Liver (tissue), 9 donors: ENCODE measurements around the gene C11orf86. TPM values are rescaled to one million over a fixed set of nuclear protein-coding genes. Genes with fewer than 3 reads are reported as not detected.
A peak's percentile ranks its signal among the peaks of the same experiment; 100 is the strongest.

Experiments used
- DNase-seq: peaks from one replicate; pipeline ENCODE4 v3.0.0-alpha.2; 2017; ENCODE audit warnings: low spot score
- H3K27ac ChIP-seq, 2 donors: one replicate each; pipeline ENCODE4 v1.7.0; 2013; ENCODE audit warnings: inconsistent platforms in 2 of 2, low read length in 2 of 2, control low read depth in 1 of 2, low read depth in 1 of 2, mild to moderate bottlenecking in 1 of 2
- H3K27me3 ChIP-seq, 4 donors: one replicate each; pipeline versions ENCODE4 v1.6.1 to v1.7.0; 2013; ENCODE audit warnings: low read length in 3 of 4, inconsistent platforms in 1 of 4, mild to moderate bottlenecking in 1 of 4, moderate library complexity in 1 of 4; ENCODE audit not compliant: control insufficient read depth in 4 of 4, insufficient read depth in 4 of 4
- H3K36me3 ChIP-seq, 4 donors: one replicate each; pipeline versions ENCODE4 v1.6.1 to v1.7.0; 2013; ENCODE audit warnings: low read length in 3 of 4, mild to moderate bottlenecking in 3 of 4, low read depth in 1 of 4, moderate library complexity in 1 of 4; ENCODE audit not compliant: control insufficient read depth in 4 of 4, insufficient read depth in 3 of 4
- H3K4me1 ChIP-seq, 4 donors: one replicate each; pipeline versions ENCODE4 v1.6.1 to v1.7.0; 2013; ENCODE audit warnings: low read length in 3 of 4, mild to moderate bottlenecking in 3 of 4, moderate library complexity in 1 of 4; ENCODE audit not compliant: control insufficient read depth in 4 of 4, insufficient read depth in 4 of 4
- H3K4me3 ChIP-seq, 3 donors: one replicate each; pipeline versions ENCODE4 v1.6.1 to v1.7.0; 2013; ENCODE audit warnings: low read length in 3 of 3, control low read depth in 1 of 3, low read depth in 1 of 3, mild to moderate bottlenecking in 1 of 3
- H3K9ac ChIP-seq, 2 donors: one replicate each; pipeline ENCODE4 v1.7.0; 2013; ENCODE audit warnings: low read length in 2 of 2, mild to moderate bottlenecking in 2 of 2, moderate library complexity in 2 of 2, control low read depth in 1 of 2, low read depth in 1 of 2
- H3K9me3 ChIP-seq, 4 donors: one replicate each; pipeline versions ENCODE4 v1.6.1 to v1.7.0; 2013; ENCODE audit warnings: low read length in 3 of 4; ENCODE audit not compliant: control insufficient read depth in 4 of 4
- FOXA1 ChIP-seq: IDR thresholded peaks from 2 replicates; pipeline ENCODE4 v1.6.1; 2016; ENCODE audit warnings: antibody characterized with exemption
- FOXA2 ChIP-seq: IDR thresholded peaks from 2 replicates; pipeline ENCODE4 v1.6.1; 2016; ENCODE audit warnings: antibody characterized with exemption
- HNF4A ChIP-seq, 2 donors: conservative IDR thresholded peaks; 2 replicates each; pipeline ENCODE4 v1.6.1; 2016; ENCODE audit warnings: antibody characterized with exemption in 2 of 2, mild to moderate bottlenecking in 2 of 2
- HNF4G ChIP-seq: IDR thresholded peaks from 2 replicates; pipeline ENCODE4 v1.6.1; 2016; ENCODE audit warnings: antibody characterized with exemption
- JUND ChIP-seq, 2 donors: IDR thresholded peaks; 2 replicates each; pipeline ENCODE4 v1.6.1; 2016; ENCODE audit warnings: antibody characterized with exemption in 2 of 2
- NR2F2 ChIP-seq: IDR thresholded peaks from 2 replicates; pipeline ENCODE4 v1.6.1; 2016; ENCODE audit warnings: antibody characterized with exemption
- RAD21 ChIP-seq, 2 donors: IDR thresholded peaks; 2 replicates each; pipeline ENCODE4 v1.6.1; 2016; ENCODE audit warnings: antibody characterized with exemption in 2 of 2, mild to moderate bottlenecking in 2 of 2
- REST ChIP-seq: IDR thresholded peaks from 2 replicates; pipeline ENCODE4 v1.6.1; 2016; ENCODE audit warnings: antibody characterized with exemption, mild to moderate bottlenecking
- RXRA ChIP-seq, 2 donors: IDR thresholded peaks; 2 replicates each; pipeline ENCODE4 v1.6.1; 2017 to 2018; ENCODE audit warnings: antibody characterized with exemption in 2 of 2, mild to moderate bottlenecking in 1 of 2
- SP1 ChIP-seq: IDR thresholded peaks from 2 replicates; pipeline ENCODE4 v1.6.1; 2018; ENCODE audit warnings: antibody characterized with exemption, mild to moderate bottlenecking
- TAF1 ChIP-seq: conservative IDR thresholded peaks from 2 replicates; pipeline ENCODE4 v1.6.1; 2016; ENCODE audit warnings: antibody characterized with exemption, mild to moderate bottlenecking
- YY1 ChIP-seq: IDR thresholded peaks from 2 replicates; pipeline ENCODE4 v1.6.1; 2016; ENCODE audit warnings: antibody characterized with exemption, mild to moderate bottlenecking
- WGBS: extraction: QIAGEN DNeasy Blood & Tissue Kit; methylation state at CpG from one replicate; pipeline ENCODE4 v1.1.7; 2013; 5-methylcytosine and 5-hydroxymethylcytosine counted together
- polyA plus RNA-seq, 2 donors: library from polyadenylated mRNA; stranded (reverse) in 1 of 2; unstranded in 1 of 2; fragments of 200-250 nt in 1 of 2; fragments of >200 nt in 1 of 2; fragmentation: Nextera tagmentation in 1 of 2; extraction: Ambion mirVana in 1 of 2; gene quantifications; one replicate each; pipeline versions ENCODE4 v1.2.1 to v1.2.3, GENCODE V29; 2013 to 2015
- total RNA-seq, 2 donors: library from RNA; depleted of rRNA; stranded (reverse); fragments of >200 nt; gene quantifications; one replicate each; pipeline ENCODE4 v1.2.3, GENCODE V29; 2014
- TF ChIP-seq, protein P1 (sequence below): IDR thresholded peaks from 2 replicates; pipeline ENCODE4 v1.6.1; 2016; ENCODE audit warnings: antibody characterized with exemption
- TF ChIP-seq, protein P2 (sequence below): IDR thresholded peaks from 2 replicates; pipeline ENCODE4 v1.6.1; 2016; ENCODE audit warnings: antibody characterized with exemption
- TF ChIP-seq, protein P3 (sequence below): IDR thresholded peaks from 2 replicates; pipeline ENCODE4 v1.6.1; 2016; ENCODE audit warnings: antibody characterized with exemption
- donor health status: healthy.
- donor health status: healthy.
- donor health status: healthy.
- donor health status: healthy.
- donor health status: healthy.

Gene C11orf86
- total and polyA plus RNA-seq, 4 donors: 0.18 TPM; not detected in 3

- Histone ChIP-seq H3K27ac (no peak overlapping the region), H3K9ac (no peak overlapping the region), H3K4me1 (peaks cover 5 to 47% (median 31%) of the 10 kb centered on the region in 4 donors), H3K9me3 (peaks cover 0 to 4% (median under 1%) of the 10 kb centered on the region in 4 donors), H3K36me3 (no peaks in the 10 kb centered on the region), H3K27me3 (no peaks in the 10 kb centered on the region), H3K4me3 (no peak overlapping the region)
- no peak for DNase-seq
- 89% methylated on average over 5 of the region's 5 CpGs for WGBS
- TF ChIP-seq TAF1: no peak
- peak in 1 of 2 donors; percentile 35 for TF ChIP-seq HNF4A (conservative IDR thresholded peaks at IDR 0.05)
- TF ChIP-seq, protein P1, sequence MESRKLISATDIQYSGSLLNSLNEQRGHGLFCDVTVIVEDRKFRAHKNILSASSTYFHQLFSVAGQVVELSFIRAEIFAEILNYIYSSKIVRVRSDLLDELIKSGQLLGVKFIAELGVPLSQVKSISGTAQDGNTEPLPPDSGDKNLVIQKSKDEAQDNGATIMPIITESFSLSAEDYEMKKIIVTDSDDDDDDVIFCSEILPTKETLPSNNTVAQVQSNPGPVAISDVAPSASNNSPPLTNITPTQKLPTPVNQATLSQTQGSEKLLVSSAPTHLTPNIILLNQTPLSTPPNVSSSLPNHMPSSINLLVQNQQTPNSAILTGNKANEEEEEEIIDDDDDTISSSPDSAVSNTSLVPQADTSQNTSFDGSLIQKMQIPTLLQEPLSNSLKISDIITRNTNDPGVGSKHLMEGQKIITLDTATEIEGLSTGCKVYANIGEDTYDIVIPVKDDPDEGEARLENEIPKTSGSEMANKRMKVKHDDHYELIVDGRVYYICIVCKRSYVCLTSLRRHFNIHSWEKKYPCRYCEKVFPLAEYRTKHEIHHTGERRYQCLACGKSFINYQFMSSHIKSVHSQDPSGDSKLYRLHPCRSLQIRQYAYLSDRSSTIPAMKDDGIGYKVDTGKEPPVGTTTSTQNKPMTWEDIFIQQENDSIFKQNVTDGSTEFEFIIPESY: no peak
- no peak for TF ChIP-seq RAD21 (IDR thresholded peaks at IDR 0.05)
- TF ChIP-seq YY1: no peak
- TF ChIP-seq REST: no peak
- TF ChIP-seq FOXA2: no peak
- no peak for TF ChIP-seq RXRA (IDR thresholded peaks at IDR 0.05)
These were observed 8.3 kb downstream of the C11orf86 start for GRCh38 chr11:66983275-66983924.

DNA sequence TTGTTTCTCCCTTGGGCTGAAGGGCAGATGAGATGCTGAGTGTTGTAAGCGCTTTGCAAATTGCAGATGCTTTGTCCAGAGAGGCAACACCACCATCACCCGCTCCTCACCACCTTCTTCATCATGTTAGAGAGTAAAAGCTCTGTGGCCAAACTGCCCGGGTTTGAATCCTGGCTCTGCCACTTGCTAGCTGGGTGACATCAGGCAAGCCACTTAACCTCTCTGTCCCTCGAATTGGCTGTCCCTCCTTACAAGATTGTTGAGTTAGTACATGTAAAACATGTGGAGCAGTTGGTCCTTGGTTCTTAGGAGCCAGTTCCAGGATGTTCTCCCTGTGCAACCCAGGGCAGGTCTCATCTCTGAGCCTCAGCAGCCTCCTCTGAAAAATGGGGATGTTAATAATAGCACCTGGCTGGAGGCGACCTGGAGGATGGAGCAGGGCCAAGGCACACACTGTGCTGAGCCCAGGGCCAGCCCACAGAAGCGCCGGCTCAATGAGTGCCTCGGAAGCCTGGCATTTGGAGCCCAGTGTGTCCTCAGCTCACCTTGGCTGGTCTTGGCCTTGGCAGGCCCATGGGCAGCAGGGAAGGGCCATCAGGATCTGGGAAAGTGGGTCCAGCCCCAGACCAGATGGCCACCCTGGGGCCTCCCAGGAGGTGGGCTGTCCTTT lies 10.5 kb downstream of the C11orf86 start:
- H3K4me3 ChIP-seq: no peak overlapping the region
- peak overlapping the region; percentile 11 to 28 for H3K27ac ChIP-seq
- H3K4me1 ChIP-seq: peaks cover 5 to 41% (median 29%) of the 10 kb centered on the region in 4 donors
- no peaks in the 10 kb centered on the region for H3K9me3 ChIP-seq
- no peak for TF ChIP-seq FOXA1
- TF ChIP-seq SP1: peak; percentile 72
- TF ChIP-seq, protein P2, sequence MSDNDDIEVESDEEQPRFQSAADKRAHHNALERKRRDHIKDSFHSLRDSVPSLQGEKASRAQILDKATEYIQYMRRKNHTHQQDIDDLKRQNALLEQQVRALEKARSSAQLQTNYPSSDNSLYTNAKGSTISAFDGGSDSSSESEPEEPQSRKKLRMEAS: peak; percentile 32
- TF ChIP-seq HNF4A (conservative IDR thresholded peaks at IDR 0.05): peak; percentile 44 to 45
- TF ChIP-seq RAD21 (IDR thresholded peaks at IDR 0.05): peak; percentile 2 to 42
- peak; percentile 79 to 92 for TF ChIP-seq RXRA (IDR thresholded peaks at IDR 0.05)
- no peak for TF ChIP-seq NR2F2
- no peak for TF ChIP-seq HNF4G
- TF ChIP-seq, protein P1: no peak
- TF ChIP-seq, protein P3, sequence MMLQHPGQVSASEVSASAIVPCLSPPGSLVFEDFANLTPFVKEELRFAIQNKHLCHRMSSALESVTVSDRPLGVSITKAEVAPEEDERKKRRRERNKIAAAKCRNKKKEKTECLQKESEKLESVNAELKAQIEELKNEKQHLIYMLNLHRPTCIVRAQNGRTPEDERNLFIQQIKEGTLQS: no peak
- peak; percentile 34 for TF ChIP-seq YY1
- no peak for TF ChIP-seq JUND (IDR thresholded peaks at IDR 0.05)
- DNase-seq: no peak
- H3K36me3 ChIP-seq: no peaks in the 10 kb centered on the region
- 64% methylated on average over 8 of the region's 8 CpGs for WGBS
- H3K9ac ChIP-seq: no peak overlapping the region
- no peaks in the 10 kb centered on the region for H3K27me3 ChIP-seq
